AG09319 (cell line): ENCODE results near the gene TACC3.

Experiments
- DNase-seq: peaks from one replicate; pipeline ENCODE4 v3.0.0-alpha.2; 2010; ENCODE audit warnings: low read depth; ENCODE audit errors: extremely low read depth
- TF ChIP-seq, protein P1 (sequence below): IDR thresholded peaks from 2 replicates; pipeline ENCODE4 v1.5.1; 2011; ENCODE audit warnings: low read depth, mild to moderate bottlenecking, inconsistent platforms, low read length, moderate library complexity

The TACC3 gene

DNA sequence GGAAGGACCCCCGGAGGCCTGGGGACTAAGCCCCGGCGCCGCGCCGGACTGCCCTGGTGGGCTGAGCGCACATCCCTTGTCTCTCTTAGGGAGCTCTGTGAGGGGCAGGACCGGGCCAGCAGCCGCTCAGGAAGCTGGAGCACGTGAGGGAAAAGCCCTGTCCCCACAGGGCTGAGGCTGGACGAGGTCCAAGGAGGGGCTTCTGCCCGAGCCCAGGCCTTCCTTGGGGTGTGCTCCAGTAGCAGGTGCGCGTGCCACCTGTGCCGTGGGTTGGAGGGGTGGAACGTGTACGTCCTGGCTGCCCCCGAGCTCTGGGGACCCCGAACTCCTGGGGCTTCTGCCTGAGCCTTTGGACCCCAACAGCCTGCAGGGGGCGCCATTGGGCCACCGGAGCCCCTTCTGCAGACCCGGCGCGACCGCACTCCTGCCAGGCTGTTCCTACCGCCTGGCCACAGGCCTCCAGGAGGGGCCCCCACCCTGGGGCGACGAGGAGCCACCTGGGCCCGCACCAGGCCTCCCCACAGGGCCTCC lies 27.2 kb downstream of the TACC3 start:
- TF ChIP-seq, protein P1, sequence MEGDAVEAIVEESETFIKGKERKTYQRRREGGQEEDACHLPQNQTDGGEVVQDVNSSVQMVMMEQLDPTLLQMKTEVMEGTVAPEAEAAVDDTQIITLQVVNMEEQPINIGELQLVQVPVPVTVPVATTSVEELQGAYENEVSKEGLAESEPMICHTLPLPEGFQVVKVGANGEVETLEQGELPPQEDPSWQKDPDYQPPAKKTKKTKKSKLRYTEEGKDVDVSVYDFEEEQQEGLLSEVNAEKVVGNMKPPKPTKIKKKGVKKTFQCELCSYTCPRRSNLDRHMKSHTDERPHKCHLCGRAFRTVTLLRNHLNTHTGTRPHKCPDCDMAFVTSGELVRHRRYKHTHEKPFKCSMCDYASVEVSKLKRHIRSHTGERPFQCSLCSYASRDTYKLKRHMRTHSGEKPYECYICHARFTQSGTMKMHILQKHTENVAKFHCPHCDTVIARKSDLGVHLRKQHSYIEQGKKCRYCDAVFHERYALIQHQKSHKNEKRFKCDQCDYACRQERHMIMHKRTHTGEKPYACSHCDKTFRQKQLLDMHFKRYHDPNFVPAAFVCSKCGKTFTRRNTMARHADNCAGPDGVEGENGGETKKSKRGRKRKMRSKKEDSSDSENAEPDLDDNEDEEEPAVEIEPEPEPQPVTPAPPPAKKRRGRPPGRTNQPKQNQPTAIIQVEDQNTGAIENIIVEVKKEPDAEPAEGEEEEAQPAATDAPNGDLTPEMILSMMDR: peak; percentile 76
- no peak for DNase-seq

DNA sequence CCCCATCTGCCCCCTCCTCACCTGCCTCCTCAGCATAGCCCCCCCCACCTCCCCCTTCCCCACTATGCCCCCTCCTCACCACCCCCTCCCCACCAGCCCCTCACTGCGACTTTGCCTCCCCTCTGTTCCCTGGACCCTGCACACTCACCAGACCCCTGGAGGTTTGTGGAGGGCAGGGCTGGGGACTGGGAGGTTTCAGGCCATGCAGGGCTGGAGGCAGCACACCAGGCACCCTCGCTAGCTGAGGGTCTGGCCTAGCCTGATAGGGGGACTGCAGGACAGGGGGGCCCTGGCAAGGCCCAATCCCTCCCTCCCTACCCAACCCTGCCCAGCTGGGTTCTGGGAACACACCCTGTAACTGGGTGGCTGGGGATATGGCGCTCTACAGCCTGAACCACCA lies 28.0 kb downstream of the TACC3 start:
- no peak for DNase-seq

DNA sequence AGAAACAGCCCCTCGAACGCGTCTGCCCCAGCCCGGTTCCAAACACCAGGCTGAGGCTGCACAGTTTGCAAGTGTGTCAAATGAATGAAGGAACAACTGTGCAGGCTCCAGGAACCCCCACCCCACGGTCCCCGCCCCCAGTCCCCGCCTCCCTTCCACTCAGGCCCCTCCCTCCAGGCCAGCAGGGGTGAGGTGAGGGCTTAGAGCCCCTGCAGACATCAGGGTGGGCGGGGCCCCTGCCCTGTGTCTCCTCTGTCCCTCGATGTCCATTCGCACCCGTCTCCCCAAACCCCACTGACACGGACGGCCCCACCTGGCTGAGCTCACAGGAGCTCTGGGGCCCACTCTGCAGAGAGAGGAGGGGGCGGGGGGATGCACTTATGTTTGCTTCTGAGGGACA lies 28.5 kb downstream of the TACC3 start:
- TF ChIP-seq, protein P1: no peak
- DNase-seq: no peak

More for the DNA sequence above, 28.0 kb downstream of the TACC3 start:
- TF ChIP-seq, protein P1: no peak

DNA sequence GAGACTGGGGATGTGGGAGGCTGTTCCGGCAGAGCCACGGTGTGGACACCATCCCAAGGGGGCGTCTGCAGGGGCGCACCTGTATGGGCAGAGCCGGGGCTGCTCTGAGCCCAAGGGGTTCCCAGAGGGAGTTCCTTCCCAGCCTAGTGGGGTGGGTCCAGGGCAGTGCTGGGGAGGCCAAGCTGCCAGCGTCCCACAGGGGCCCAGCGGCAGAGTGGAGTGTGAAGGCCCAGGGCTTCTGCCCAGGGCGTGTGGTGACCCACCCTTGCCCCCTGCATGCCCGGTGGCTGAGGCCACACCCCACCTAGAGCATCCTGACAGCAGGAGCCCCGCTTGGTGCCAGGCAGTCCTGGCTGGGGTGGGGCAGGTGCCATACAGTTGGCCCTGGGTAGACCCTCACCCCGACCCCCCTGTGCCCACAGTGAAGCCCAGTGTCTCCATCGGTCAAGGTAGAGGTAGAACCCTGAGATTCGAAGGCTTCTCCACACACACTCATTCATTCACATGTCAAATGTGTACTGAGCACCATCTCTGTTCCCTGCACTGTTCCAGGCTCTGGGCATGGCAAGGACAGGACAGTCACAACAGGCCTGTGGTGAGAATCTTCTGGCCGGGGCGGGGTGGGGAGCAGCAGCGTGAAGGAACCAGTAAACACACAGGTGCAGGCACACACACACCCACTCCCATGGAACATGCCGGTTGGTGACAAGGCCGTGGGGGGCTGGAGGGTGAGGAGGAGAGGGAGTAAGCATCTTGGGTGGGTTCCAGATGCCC lies 29.2 kb downstream of the TACC3 start:
- DNase-seq: no peak
- TF ChIP-seq, protein P1: no peak

DNA sequence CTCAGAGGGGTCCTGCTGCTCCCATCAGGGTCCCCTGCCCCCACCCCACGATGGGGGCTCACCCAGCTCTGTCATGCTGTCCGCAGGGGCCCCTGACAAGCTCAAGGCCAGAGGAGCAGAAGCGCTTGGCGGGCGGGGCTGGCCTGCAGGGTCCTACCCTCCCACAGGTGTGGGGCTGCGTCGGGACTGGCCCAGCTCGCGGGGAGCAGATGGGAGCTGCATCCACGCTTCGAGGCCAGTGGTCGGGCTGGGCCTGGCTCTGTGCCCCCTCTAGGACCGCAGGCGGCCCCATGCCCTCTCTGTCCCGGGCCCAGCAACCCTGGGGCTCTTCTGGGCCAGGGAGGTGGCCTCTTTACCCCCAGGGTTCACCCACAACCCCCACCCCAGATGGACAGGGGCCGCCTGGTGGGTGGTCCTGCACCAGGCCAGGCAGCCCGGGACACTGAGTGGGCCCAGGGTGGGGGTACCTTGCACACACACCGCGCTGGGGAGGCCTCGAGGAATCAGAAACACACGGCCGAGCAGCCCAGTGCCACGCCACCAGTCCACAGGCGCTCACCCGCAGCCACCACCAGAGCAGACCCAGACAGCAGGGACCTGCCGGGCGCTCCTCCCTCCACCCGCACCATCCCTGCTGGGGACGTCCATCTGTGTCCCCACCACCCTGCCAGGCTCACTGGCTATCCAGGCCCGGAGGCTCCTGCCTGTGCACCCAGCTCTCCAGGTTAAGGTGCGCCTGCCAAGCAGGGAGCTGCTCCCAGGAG lies 30.0 kb downstream of the TACC3 start:
- no peak for DNase-seq
- TF ChIP-seq, protein P1: no peak

DNA sequence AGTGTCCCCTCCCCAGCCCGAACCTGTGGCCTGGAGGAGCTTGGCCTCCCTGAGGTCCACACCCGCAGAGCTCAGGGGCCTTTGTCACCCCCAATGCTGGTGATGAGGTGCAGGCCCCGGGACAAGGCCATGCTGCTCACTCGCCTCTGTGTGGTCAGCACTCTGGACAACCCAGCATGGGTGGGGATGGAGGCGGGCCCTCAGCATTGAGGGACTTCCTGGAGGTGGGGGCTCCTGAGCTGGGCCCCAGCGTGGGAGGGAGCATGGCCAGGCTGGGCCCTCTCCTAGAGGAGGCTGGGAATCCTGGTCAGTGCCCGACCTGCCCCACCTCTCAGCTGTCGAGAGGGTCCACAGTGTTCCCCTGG lies 30.6 kb downstream of the TACC3 start:
- no peak for DNase-seq
- TF ChIP-seq, protein P1: no peak
